ENCODE measurements around the gene NAP1L2.
"Not testable (repeated sequence)": the region's sequence is repeated elsewhere in the genome, so short reads cannot be mapped to it uniquely, and the experiment has no call there.

The NAP1L2 gene

GRCh38 chrX:73206366-73206765 lies 8.3 kb downstream of the NAP1L2 start:
- TF ChIP-seq CTCF (IDR thresholded peaks at IDR 0.05; ENCODE audit: insufficient read depth, low read depth, low read length, missing control alignments) = no peak
- DNase-seq (ENCODE audit: low read depth) = no peak
- H3K4me3 ChIP-seq (ENCODE audit: low read length) = no peak overlapping the region

- no peak overlapping the region for H3K4me3 ChIP-seq (ENCODE audit: low read length)
- no peak for DNase-seq (ENCODE audit: low read depth)
- no peak for TF ChIP-seq CTCF (IDR thresholded peaks at IDR 0.05; ENCODE audit: insufficient read depth, low read depth, low read length, missing control alignments)
These were observed 32.0 kb downstream of the NAP1L2 start for GRCh38 chrX:73182502-73183114.

GRCh38 chrX:73168945-73169344 lies 45.7 kb downstream of the NAP1L2 start:
- H3K4me3 ChIP-seq (ENCODE audit: low read length); DNase-seq (ENCODE audit: low read depth): not testable (repeated sequence)

Data from epithelial cell of esophagus (primary cell).